H9 (cell line): ENCODE measurements around the gene RIMBP2. TPM values are rescaled to one million over a fixed set of nuclear protein-coding genes. Genes with fewer than 3 reads are reported as not detected.

ENCODE experiments used
- DNase-seq: peaks from one replicate; pipeline ENCODE4 v3.0.0-alpha.2; 2017
- H2AFZ ChIP-seq: one replicate; pipeline ENCODE4 v1.6.1; 2013; ENCODE audit warnings: mild to moderate bottlenecking, low read length, control low read depth, moderate library complexity
- H2AK5ac ChIP-seq: 2 replicates; pipeline ENCODE4 v1.6.1; 2013; ENCODE audit warnings: low read length, control low read depth, mixed read lengths; ENCODE audit not compliant: insufficient read length
- H2BK120ac ChIP-seq: one replicate; pipeline ENCODE4 v1.6.1; 2013; ENCODE audit warnings: low read depth, mild to moderate bottlenecking, low read length, control low read depth, inconsistent platforms; ENCODE audit not compliant: poor library complexity, severe bottlenecking
- H2BK12ac ChIP-seq: 2 replicates; pipeline ENCODE4 v1.6.1; 2013; ENCODE audit warnings: low read length, control low read depth, mixed read lengths, low read depth; ENCODE audit not compliant: insufficient read length
- H2BK15ac ChIP-seq: 2 replicates; pipeline ENCODE4 v1.6.1; 2013; ENCODE audit warnings: low read depth, low read length, control low read depth
- H2BK20ac ChIP-seq: one replicate; pipeline ENCODE4 v1.6.1; 2013; ENCODE audit warnings: low read depth, mild to moderate bottlenecking, low read length, control low read depth, inconsistent platforms; ENCODE audit not compliant: poor library complexity, severe bottlenecking
- H2BK5ac ChIP-seq: 2 replicates; pipeline ENCODE4 v1.6.1; 2013; ENCODE audit warnings: low read length, control low read depth, mixed read lengths; ENCODE audit not compliant: insufficient read length
- H3K14ac ChIP-seq: 2 replicates; pipeline ENCODE4 v1.6.1; 2013; ENCODE audit warnings: low read length, control low read depth; ENCODE audit not compliant: insufficient read depth
- H3K18ac ChIP-seq: 2 replicates; pipeline ENCODE4 v1.6.1; 2013; ENCODE audit warnings: low read depth, mild to moderate bottlenecking, mixed read lengths, low read length, control low read depth; ENCODE audit not compliant: insufficient read length
- H3K23ac ChIP-seq: 2 replicates; pipeline ENCODE4 v1.6.1; 2013; ENCODE audit warnings: low read length, control low read depth, mixed read lengths, low read depth; ENCODE audit not compliant: insufficient read length
- H3K23me2 ChIP-seq: 2 replicates; pipeline ENCODE4 v1.6.1; 2013; ENCODE audit warnings: low read depth, mild to moderate bottlenecking, mixed read lengths, low read length, control low read depth; ENCODE audit not compliant: insufficient read length, poor library complexity, severe bottlenecking
- H3K27ac ChIP-seq: 2 replicates; pipeline ENCODE4 v1.5.1; 2013; ENCODE audit warnings: low read length, control low read depth, mixed read lengths, low read depth; ENCODE audit not compliant: insufficient read length
- H3K27me3 ChIP-seq: 2 replicates; pipeline ENCODE4 v1.6.1; 2013; ENCODE audit warnings: low read length, control low read depth, inconsistent platforms; ENCODE audit not compliant: insufficient read depth
- H3K4ac ChIP-seq: 2 replicates; pipeline ENCODE4 v1.6.1; 2013; ENCODE audit warnings: low read depth, mild to moderate bottlenecking, control low read depth, inconsistent platforms, low read length, moderate library complexity
- H3K4me1 ChIP-seq: 2 replicates; pipeline ENCODE4 v1.6.1; 2013; ENCODE audit warnings: low read length, control low read depth, inconsistent platforms; ENCODE audit not compliant: insufficient read depth
- H3K4me2 ChIP-seq: 2 replicates; pipeline ENCODE4 v1.6.1; 2013; ENCODE audit warnings: low read length, control low read depth, mixed read lengths; ENCODE audit not compliant: insufficient read length, insufficient read depth
- H3K56ac ChIP-seq: 2 replicates; pipeline ENCODE4 v1.6.1; 2013; ENCODE audit warnings: low read depth, mild to moderate bottlenecking, mixed read lengths, low read length, control low read depth; ENCODE audit not compliant: insufficient read length
- H3K79me1 ChIP-seq: 2 replicates; pipeline ENCODE4 v1.6.1; 2013; ENCODE audit warnings: low read depth, mild to moderate bottlenecking, moderate library complexity, low read length, control low read depth, inconsistent platforms; ENCODE audit not compliant: insufficient read depth, poor library complexity, severe bottlenecking
- H3K79me2 ChIP-seq: 2 replicates; pipeline ENCODE4 v1.6.1; 2013; ENCODE audit warnings: low read length, control low read depth, inconsistent platforms; ENCODE audit not compliant: insufficient read depth
- H3K9ac ChIP-seq: 2 replicates; pipeline ENCODE4 v1.6.1; 2013; ENCODE audit warnings: low read length, control low read depth, mixed read lengths; ENCODE audit not compliant: insufficient read length; ENCODE audit errors: extremely low read depth
- H3K9me3 ChIP-seq: one replicate; pipeline ENCODE4 v1.6.1; 2013; ENCODE audit warnings: low read depth, low read length, inconsistent platforms; ENCODE audit not compliant: control insufficient read depth
- H3T11ph ChIP-seq: one replicate; pipeline ENCODE4 v1.6.1; 2013; ENCODE audit warnings: mild to moderate bottlenecking, low read length, control low read depth, inconsistent platforms
- H4K20me1 ChIP-seq: one replicate; pipeline ENCODE4 v1.6.1; 2013; ENCODE audit not compliant: control insufficient read depth, insufficient read length, insufficient read depth
- H4K5ac ChIP-seq: 2 replicates; pipeline ENCODE4 v1.6.1; 2013; ENCODE audit warnings: low read depth, mild to moderate bottlenecking, mixed read lengths, low read length, control low read depth; ENCODE audit not compliant: insufficient read length
- H4K8ac ChIP-seq: replicated peaks from 2 replicates; pipeline ENCODE4 v1.6.1; 2013; ENCODE audit warnings: low read length, control low read depth, mixed read lengths, low read depth; ENCODE audit not compliant: insufficient read length
- H4K91ac ChIP-seq: 2 replicates; pipeline ENCODE4 v1.6.1; 2013; ENCODE audit warnings: low read depth, mild to moderate bottlenecking, moderate library complexity, mixed read lengths, low read length, control low read depth; ENCODE audit not compliant: insufficient read length
- H3K27ac Mint-ChIP-seq, 3 experiments: 2 replicates in 2 of 3; 3 replicates in 1 of 3; pipeline ENCODE4 v1.8.0; 2020 to 2021; ENCODE audit warnings: mixed read lengths in 3 of 3, mild to moderate bottlenecking in 1 of 3, moderate library complexity in 1 of 3
- H3K27me3 Mint-ChIP-seq: 2 replicates; pipeline ENCODE4 v1.8.0; 2021; ENCODE audit warnings: low read depth, mild to moderate bottlenecking, moderate library complexity, mixed read lengths
- H3K36me3 Mint-ChIP-seq, 3 experiments: 2 replicates in 2 of 3; 3 replicates in 1 of 3; pipeline ENCODE4 v1.8.0; 2020 to 2021; ENCODE audit warnings: low read depth in 3 of 3, mixed read lengths in 3 of 3; ENCODE audit not compliant: insufficient read depth in 1 of 3
- H3K4me1 Mint-ChIP-seq, 2 experiments: 2 replicates each; pipeline ENCODE4 v1.8.0; 2020; ENCODE audit warnings: mixed read lengths in 2 of 2
- H3K4me3 Mint-ChIP-seq, 2 experiments: 2 replicates in 1 of 2; 3 replicates in 1 of 2; pipeline ENCODE4 v1.8.0; 2020 to 2021; ENCODE audit warnings: mild to moderate bottlenecking in 2 of 2, mixed read lengths in 2 of 2, moderate library complexity in 1 of 2
- H3K9me3 Mint-ChIP-seq, 2 experiments: 2 replicates in 1 of 2; 3 replicates in 1 of 2; pipeline ENCODE4 v1.8.0; 2020; ENCODE audit warnings: mild to moderate bottlenecking in 2 of 2, mixed read lengths in 2 of 2, moderate library complexity in 1 of 2
- CTCF ChIP-seq: fragments of 200-600 bp; sonication (generic); conservative IDR thresholded peaks from 3 replicates; pipeline ENCODE4 v1.8.0; 2021; ENCODE audit warnings: antibody characterized with exemption, mild to moderate bottlenecking
- WGBS: extraction: QIAGEN DNeasy Blood & Tissue Kit; methylation state at CpG from one replicate; pipeline ENCODE4 v1.1.7; 2013; ENCODE audit warnings: missing lambda C conversion rate, low lambda C conversion rate, mixed read lengths; ENCODE audit not compliant: insufficient read length; ENCODE audit errors: extremely low coverage; 5-methylcytosine and 5-hydroxymethylcytosine counted together
- total RNA-seq: library from RNA; stranded (reverse); gene quantifications from 2 replicates; pipeline ENCODE4 v1.2.1, GENCODE V29; 2021

Gene RIMBP2
- total RNA-seq, 1 experiment from 2014 or later = 0.70 TPM

- Histone ChIP-seq H3K4me1 (no peaks in the 10 kb centered on the region), H3K79me2 (no peaks in the 10 kb centered on the region), H4K91ac (no peak overlapping the region), H3T11ph (no peak overlapping the region), H2AFZ (no peak overlapping the region), H2BK120ac (no peak overlapping the region), H3K23me2 (no peaks in the 10 kb centered on the region), H3K56ac (no peak overlapping the region), H2AK5ac (no peak overlapping the region), H3K9ac (no peak overlapping the region), H4K5ac (no peak overlapping the region), H2BK5ac (no peak overlapping the region), H4K8ac (no peak overlapping the region), H4K20me1 (no peaks in the 10 kb centered on the region), H3K23ac (no peak overlapping the region), H3K27me3 (no peaks in the 10 kb centered on the region), H2BK12ac (no peak overlapping the region), H3K18ac (no peak overlapping the region), H3K4ac (no peak overlapping the region), H2BK20ac (no peak overlapping the region), H3K14ac (no peak overlapping the region), H2BK15ac (no peak overlapping the region), H3K4me2 (no peak overlapping the region), H3K27ac (no peak overlapping the region), H3K9me3 (no peaks in the 10 kb centered on the region), H3K79me1 (no peaks in the 10 kb centered on the region)
- no peaks in the 10 kb centered on the region for H3K4me1 Mint-ChIP-seq
- H3K9me3 Mint-ChIP-seq = peaks cover 18 to 22% of the 10 kb centered on the region in 2 experiments
- H3K27me3 Mint-ChIP-seq = peaks cover 12% of the 10 kb centered on the region
- WGBS = no CpG with 5 or more reads among the region's 6 CpGs
- DNase-seq = no peak
- TF ChIP-seq CTCF = no peak
- H3K4me3 Mint-ChIP-seq = no peak overlapping the region
- H3K36me3 Mint-ChIP-seq = peaks cover 0 to 13% (median 2%) of the 10 kb centered on the region in 3 experiments; a peak in 4 of 7 replicates
- H3K27ac Mint-ChIP-seq = no peak overlapping the region
These were observed 149.5 kb downstream of the RIMBP2 start for GRCh38 chr12:130566446-130567155.
